PC-9 (cell line): ENCODE measurements around the gene OR52E6. TPM values are rescaled to one million over a fixed set of nuclear protein-coding genes. Genes with fewer than 3 reads are reported as not detected.

ENCODE experiments used
- BruUV-seq: library from RNA; stranded (reverse); fragments of 400-500 nt; replicated peaks from 2 replicates; lab custom pipeline; 2021; lab: Mats Ljungman, UMichigan
- CTCF ChIA-PET: fragments of 300-600 bp; sonication (Branson Sonifier 250); formaldehyde crosslinking; loops from one replicate; lab custom pipeline; 2022; ENCODE audit warnings: antibody characterized with exemption; lab: Charles Lee
- POLR2A ChIA-PET: fragments of 300-600 bp; sonication (Branson Sonifier 250); formaldehyde crosslinking; loops from one replicate; lab custom pipeline; 2022; ENCODE audit warnings: antibody characterized with exemption; ENCODE audit not compliant: unreplicated experiment; lab: Charles Lee
- DNase-seq, 2 experiments: peaks; one replicate each; pipeline versions ENCODE4 v3.0.0 to v3.0.0-alpha.2; 2015 to 2022; ENCODE audit warnings: mixed read lengths in 1 of 2
- H2AFZ ChIP-seq: fragments of 200-600 bp; sonication (generic); 2 replicates; pipeline ENCODE4 v1.8.1; 2017; ENCODE audit warnings: antibody characterized with exemption
- H3F3A ChIP-seq: fragments of 200-600 bp; sonication (generic); 2 replicates; pipeline ENCODE4 v1.8.1; 2017; ENCODE audit warnings: antibody characterized with exemption, mild to moderate bottlenecking, low read depth; ENCODE audit not compliant: insufficient read depth
- H3K27ac ChIP-seq: fragments of 200-600 bp; sonication (generic); 2 replicates; pipeline ENCODE4 v1.6.1; 2016; ENCODE audit warnings: mixed run types
- H3K27me3 ChIP-seq: fragments of 200-600 bp; sonication (generic); 2 replicates; pipeline ENCODE4 v1.6.1; 2016; ENCODE audit warnings: low read depth, mixed run types; ENCODE audit not compliant: insufficient read depth
- H3K36me3 ChIP-seq: fragments of 200-600 bp; sonication (generic); 2 replicates; pipeline ENCODE4 v1.6.1; 2016; ENCODE audit warnings: low read depth, mixed run types
- H3K4me1 ChIP-seq: fragments of 200-600 bp; sonication (generic); replicated peaks from 2 replicates; pipeline ENCODE4 v1.6.1; 2016; ENCODE audit warnings: mixed run types; ENCODE audit not compliant: insufficient read depth
- H3K4me2 ChIP-seq: fragments of 200-600 bp; sonication (generic); 2 replicates; pipeline ENCODE4 v1.6.1; 2017; ENCODE audit warnings: mixed run types
- H3K4me3 ChIP-seq: fragments of 200-600 bp; sonication (generic); 2 replicates; pipeline ENCODE4 v1.6.1; 2016; ENCODE audit warnings: mixed run types
- H3K79me2 ChIP-seq: fragments of 200-600 bp; sonication (generic); 2 replicates; pipeline ENCODE4 v1.6.1; 2017; ENCODE audit warnings: low read depth, mixed run types
- H3K9me2 ChIP-seq: fragments of 200-600 bp; sonication (generic); 2 replicates; pipeline ENCODE4 v1.8.1; 2017; ENCODE audit warnings: mild to moderate bottlenecking; ENCODE audit not compliant: insufficient read depth
- H3K9me3 ChIP-seq: fragments of 200-600 bp; sonication (generic); 2 replicates; pipeline ENCODE4 v1.8.1; 2016; ENCODE audit warnings: low read depth; ENCODE audit not compliant: insufficient read depth
- H4K20me1 ChIP-seq: fragments of 200-600 bp; sonication (generic); 2 replicates; pipeline ENCODE4 v1.8.1; 2017; ENCODE audit not compliant: insufficient read depth
- CTCF ChIP-seq: fragments of 200-600 bp; sonication (generic); conservative IDR thresholded peaks from 2 replicates; pipeline ENCODE4 v1.6.1; 2017; ENCODE audit warnings: mixed run types, antibody characterized with exemption, mild to moderate bottlenecking, moderate library complexity
- EZH2 ChIP-seq: fragments of 200-600 bp; sonication (generic); IDR thresholded peaks from 2 replicates; pipeline ENCODE4 v1.8.0; 2017; ENCODE audit warnings: antibody characterized with exemption, low read depth
- intact Hi-C: fragments of 100-400 bp; cut with micrococcal nuclease; formaldehyde crosslinking; loops from one replicate; pipeline ENCODE4 v1.10.0; 2022; ENCODE audit not compliant: unreplicated experiment
- total RNA-seq: library from RNA; stranded (reverse); gene quantifications from 2 replicates; pipeline ENCODE4 v1.2.3, GENCODE V29; 2021

Gene OR52E6
- total RNA-seq, 1 experiment from 2014 or later: not detected

GRCh38 chr11:5818245-5818886 lies 23.3 kb downstream of the OR52E6 start:
- TF ChIP-seq CTCF (no peak), EZH2 (no peak)
- H3K4me1 ChIP-seq: no peaks in the 10 kb centered on the region
- H2AFZ ChIP-seq: no peak overlapping the region
- H3K9me2 ChIP-seq: no peaks in the 10 kb centered on the region
- no peaks in the 10 kb centered on the region for H3F3A ChIP-seq
- no peak overlapping the region for H3K4me3 ChIP-seq
- no peaks in the 10 kb centered on the region for H3K27me3 ChIP-seq
- intact Hi-C loops: no loop called here
- H3K79me2 ChIP-seq: no peaks in the 10 kb centered on the region
- no peak overlapping the region for H3K27ac ChIP-seq
- H3K9me3 ChIP-seq: no peaks in the 10 kb centered on the region
- ChIA-PET POLR2A (no interaction called here), CTCF (no interaction called here)
- H3K4me2 ChIP-seq: peak overlapping the region; percentile 13; the same call in 1 of the 2 replicates
- DNase-seq: no peak
- no peaks in the 10 kb centered on the region for H3K36me3 ChIP-seq
- no TSS peak for BruUV-seq
- H4K20me1 ChIP-seq: no peaks in the 10 kb centered on the region

- H3K27me3 ChIP-seq: no peaks in the 10 kb centered on the region
- TF ChIP-seq EZH2: no peak
- H3K4me1 ChIP-seq: no peaks in the 10 kb centered on the region
- no peak overlapping the region for H3K4me2 ChIP-seq
- H3K4me3 ChIP-seq: no peak overlapping the region
- BruUV-seq: no TSS peak
- POLR2A ChIA-PET: no interaction called here
- no peaks in the 10 kb centered on the region for H3F3A ChIP-seq
- H3K27ac ChIP-seq: no peak overlapping the region
- DNase-seq: no peak
- H3K36me3 ChIP-seq: no peaks in the 10 kb centered on the region
- CTCF ChIA-PET: no interaction called here
- no peaks in the 10 kb centered on the region for H4K20me1 ChIP-seq
- H3K9me2 ChIP-seq: no peaks in the 10 kb centered on the region
- no peaks in the 10 kb centered on the region for H3K9me3 ChIP-seq
- intact Hi-C loops: no loop called here
- no peaks in the 10 kb centered on the region for H3K79me2 ChIP-seq
- H2AFZ ChIP-seq: no peak overlapping the region
Measured at GRCh38 chr11:5815534-5815933, 26.2 kb downstream of the OR52E6 start.

DNA sequence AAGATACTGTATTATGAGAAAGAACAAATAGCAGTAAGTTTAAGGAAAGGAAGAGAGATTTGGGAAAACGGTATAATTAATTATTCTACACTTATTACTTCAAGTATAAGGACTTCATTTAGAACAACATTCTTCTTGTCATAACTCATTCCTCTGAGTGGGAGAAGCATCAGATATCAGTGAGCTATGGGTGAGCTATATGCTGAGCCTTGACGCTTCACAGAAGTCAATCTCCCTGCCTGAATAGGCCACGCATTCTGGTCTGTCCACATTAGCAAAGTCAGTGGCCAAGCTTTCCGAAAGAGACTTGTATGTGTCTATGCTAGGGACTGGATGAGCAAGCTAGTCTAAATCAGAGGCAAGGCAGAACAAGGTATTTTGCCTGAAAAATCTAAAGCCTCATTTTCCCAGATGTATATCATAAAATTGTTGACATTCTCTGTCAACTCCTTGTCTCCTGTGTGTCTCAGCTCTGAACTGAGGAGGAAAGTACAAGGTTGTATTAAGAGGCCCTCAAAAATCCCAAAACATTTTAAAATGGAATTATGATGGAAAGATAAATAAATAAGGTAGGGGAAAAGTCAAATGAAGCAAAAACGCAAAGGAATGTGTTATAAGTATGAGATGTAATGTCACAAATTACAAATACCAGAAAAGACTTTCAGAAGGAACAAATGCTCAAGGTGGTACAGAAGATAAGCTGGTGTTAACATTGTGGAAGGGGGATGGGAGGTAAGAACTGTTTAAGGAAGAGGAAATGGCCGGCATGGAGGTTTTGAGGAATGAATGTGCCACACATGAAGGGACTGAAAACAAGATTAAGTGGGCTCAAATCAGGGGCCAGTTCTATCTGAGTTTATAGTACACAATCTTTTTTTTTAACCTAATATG lies 31.5 kb downstream of the OR52E6 start:
- Histone ChIP-seq H3K27me3 (no peaks in the 10 kb centered on the region), H4K20me1 (no peaks in the 10 kb centered on the region)

More for the DNA sequence above, 31.5 kb downstream of the OR52E6 start:
- no peaks in the 10 kb centered on the region for H3K9me3 ChIP-seq
- no TSS peak for BruUV-seq
- H3K4me1 ChIP-seq: no peaks in the 10 kb centered on the region
- H3K27ac ChIP-seq: no peak overlapping the region
- POLR2A ChIA-PET: interaction anchor here (0.6 to 0.8 kb wide), 2 partner anchors 399 to 723 kb away, joined by 6 to 10 read pairs; no protein-coding TSS in a partner anchor
- H3K9me2 ChIP-seq: no peaks in the 10 kb centered on the region
- no peak overlapping the region for H3K4me2 ChIP-seq
- no peaks in the 10 kb centered on the region for H3K36me3 ChIP-seq
- CTCF ChIA-PET: interaction anchor here (0.8 kb wide), 1 partner anchor 10 kb away, joined by 3 read pairs; no protein-coding TSS in a partner anchor
- no peaks in the 10 kb centered on the region for H3K79me2 ChIP-seq
- no peaks in the 10 kb centered on the region for H3F3A ChIP-seq
- no peak for DNase-seq
- H3K4me3 ChIP-seq: no peak overlapping the region
- no peak overlapping the region for H2AFZ ChIP-seq
- intact Hi-C loops: loop anchor here (2.0 to 5.0 kb wide), 2 partner anchors 605 to 1173 kb away; partner anchors contain the start of gene OR51D1
- TF ChIP-seq CTCF (no peak), EZH2 (no peak)
